Left lung (tissue), 10 donors: ENCODE measurements around the gene ASCL2. TPM values are rescaled to one million over a fixed set of nuclear protein-coding genes. Genes with fewer than 3 reads are reported as not detected.

Source experiments
- ATAC-seq: fragments of 200-7000 bp; cut with Tn5 transposase; one replicate; pipeline ENCODE4 v1.9.1; 2020; ENCODE audit warnings: moderate library complexity
- DNase-seq, 4 donors: peaks; one replicate each; pipeline ENCODE4 v3.0.0-alpha.2; 2013 to 2020
- H3K27ac ChIP-seq, 2 donors: fragments of 200-600 bp; sonication (generic) in 1 of 2; one replicate each; pipeline versions ENCODE4 v1.5.0 to v1.8.0; 2020 to 2021
- H3K27me3 ChIP-seq, 2 donors: fragments of 200-600 bp; sonication (generic) in 1 of 2; one replicate each; pipeline versions ENCODE4 v1.5.0 to v1.8.0; 2020 to 2021
- H3K36me3 ChIP-seq, 2 donors: fragments of 200-600 bp; sonication (generic) in 1 of 2; one replicate each; pipeline versions ENCODE4 v1.5.0 to v1.8.0; 2020 to 2021
- H3K4me1 ChIP-seq, 2 donors: fragments of 200-600 bp; one replicate each; pipeline ENCODE4 v1.8.0; 2021
- H3K4me3 ChIP-seq, 2 donors: fragments of 200-600 bp; sonication (generic) in 1 of 2; one replicate each; pipeline versions ENCODE4 v1.5.0 to v1.8.0; 2020 to 2021; ENCODE audit warnings: mild to moderate bottlenecking in 1 of 2
- H3K9me3 ChIP-seq, 2 donors: fragments of 200-600 bp; sonication (generic) in 1 of 2; one replicate each; pipeline versions ENCODE4 v1.5.0 to v1.8.0; 2020 to 2021
- CTCF ChIP-seq, 2 donors: fragments of 200-600 bp; sonication (generic) in 1 of 2; IDR thresholded peaks; one replicate each; pipeline versions ENCODE4 v1.5.0 to v1.8.0; 2021; ENCODE audit warnings: antibody characterized with exemption in 2 of 2
- intact Hi-C, 2 donors: fragments of 100-400 bp; cut with DNase I; formaldehyde crosslinking; loops; one replicate each; pipeline versions ENCODE4 v1.11.2 to v1.14.2; 2022
- polyA plus RNA-seq, 6 donors: library from polyadenylated mRNA; unstranded; fragments of 120-200 nt; gene quantifications; one replicate each; pipeline ENCODE4 v1.2.1, GENCODE V29; 2013; ENCODE audit not compliant: insufficient read length in 6 of 6
- total RNA-seq, 2 donors: library from RNA; stranded (reverse); fragmentation: NEBNext Ultra II Directional; extraction: Animal tissue kit (Norgen Biotek cat#: 25700); gene quantifications; one replicate each; pipeline ENCODE4 v1.2.1, GENCODE V29; 2021
- donor health status: DM: no; HTN: yes; CAD: no.
- donor health status: DM: no; HTN: no; CAD: no.

The ASCL2 gene
- total and polyA plus RNA-seq, 8 donors = 0.50 to 2.3 (median 1.2) TPM

GRCh38 chr11:2314525-2315394, 44.4 kb upstream of the ASCL2 start:
- Histone ChIP-seq H3K4me3 (no peak overlapping the region), H3K4me1 (peaks cover 8 to 12% of the 10 kb centered on the region in 2 donors), H3K9me3 (peaks cover 0 to 7% of the 10 kb centered on the region in 2 donors), H3K27ac (peak overlapping the region; percentile 33 to 61), H3K36me3 (no peaks in the 10 kb centered on the region), H3K27me3 (no peaks in the 10 kb centered on the region)
- intact Hi-C loops = no loop called here
- peak; percentile 77 to 98 (median 88) for DNase-seq
- no peak for TF ChIP-seq CTCF (IDR thresholded peaks at IDR 0.05)
- peak; percentile 80 for ATAC-seq

- no peak overlapping the region for H3K4me3 ChIP-seq
- peak overlapping the region in 1 of 2 donors; percentile 61 for H3K27ac ChIP-seq
- H3K4me1 ChIP-seq = peaks cover 8 to 12% of the 10 kb centered on the region in 2 donors
- H3K27me3 ChIP-seq = no peaks in the 10 kb centered on the region
- TF ChIP-seq CTCF (IDR thresholded peaks at IDR 0.05) = no peak
- no peaks in the 10 kb centered on the region for H3K36me3 ChIP-seq
- ATAC-seq (no peak), DNase-seq (no peak)
- H3K9me3 ChIP-seq = peaks cover 0 to 7% of the 10 kb centered on the region in 2 donors
- intact Hi-C loops = no loop called here
Observed at GRCh38 chr11:2314136-2314524, 43.7 kb upstream of the ASCL2 start.

- no peak for DNase-seq
- Histone ChIP-seq H3K4me3 (no peak overlapping the region), H3K36me3 (no peaks in the 10 kb centered on the region), H3K27me3 (no peaks in the 10 kb centered on the region), H3K4me1 (peaks cover 8 to 12% of the 10 kb centered on the region in 2 donors), H3K9me3 (peaks cover 0 to 7% of the 10 kb centered on the region in 2 donors), H3K27ac (no peak overlapping the region)
- ATAC-seq = no peak
- intact Hi-C loops = no loop called here
- TF ChIP-seq CTCF (IDR thresholded peaks at IDR 0.05) = no peak
Observed at GRCh38 chr11:2313051-2313951, 42.9 kb upstream of the ASCL2 start.

GRCh38 chr11:2312232-2313042, 42.0 kb upstream of the ASCL2 start:
- H3K9me3 ChIP-seq = peaks cover 0 to 2% of the 10 kb centered on the region in 2 donors
- peaks cover 8 to 15% of the 10 kb centered on the region in 2 donors for H3K4me1 ChIP-seq
- H3K27ac ChIP-seq = no peak overlapping the region
- H3K4me3 ChIP-seq = no peak overlapping the region
- no peaks in the 10 kb centered on the region for H3K36me3 ChIP-seq
- H3K27me3 ChIP-seq = no peaks in the 10 kb centered on the region
- intact Hi-C loops = no loop called here
- DNase-seq (peak in 1 of 4 donors; percentile 69), ATAC-seq (peak; percentile 6)
- TF ChIP-seq CTCF (IDR thresholded peaks at IDR 0.05) = no peak
